ENCODE results near the gene ENTPD2. TPM values are rescaled to one million over a fixed set of nuclear protein-coding genes. Genes with fewer than 3 reads are reported as not detected.

ENTPD2 gene
- total RNA-seq, 4 donors from 2014 or later, result 2.4 to 11.5 TPM; not detected in 2

DNA sequence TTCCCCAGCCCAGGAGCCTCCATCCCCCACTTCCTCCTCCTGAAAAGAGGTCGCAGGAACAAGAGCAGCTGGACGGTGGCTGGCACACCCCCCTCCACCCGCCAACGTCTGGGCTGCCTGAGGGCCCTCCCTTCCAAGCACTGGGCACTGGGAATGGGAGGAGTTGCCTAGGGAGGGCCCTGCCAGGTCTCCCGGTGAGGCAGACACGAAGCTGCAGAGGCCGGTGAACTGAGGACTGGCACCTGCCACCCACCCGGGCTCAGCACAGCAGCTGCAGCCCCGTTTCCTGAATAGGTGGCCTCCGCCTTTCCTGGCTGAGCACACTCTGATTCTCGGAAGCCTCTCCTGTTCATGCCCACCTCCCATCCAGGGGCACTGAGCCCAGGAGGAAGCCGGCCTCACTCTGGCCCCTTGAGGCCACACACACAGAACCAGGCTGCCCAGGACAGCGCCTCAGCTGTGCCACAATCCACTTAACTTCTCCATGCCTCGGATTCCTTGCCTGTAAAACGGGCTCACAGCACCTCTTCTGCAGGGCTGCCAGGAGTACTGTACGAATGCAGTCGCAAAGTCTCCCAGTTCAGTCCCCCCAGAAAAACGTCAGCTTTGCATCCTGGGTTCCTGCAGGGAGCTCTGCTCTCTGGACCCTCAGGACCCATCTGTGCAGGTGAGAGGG is 9.2 kb downstream of the ENTPD2 start:
- Histone ChIP-seq H3K36me3 (no peaks in the 10 kb centered on the region), H3K27ac (peak overlapping the region; percentile 36 to 50), H3K27me3 (peaks cover 0 to 12% of the 10 kb centered on the region in 2 donors), H3K9me3 (no peaks in the 10 kb centered on the region), H3K4me1 (peaks cover 0 to 5% of the 10 kb centered on the region in 2 donors), H3K4me3 (peak overlapping the region; percentile 41 to 42)
- peak in 1 of 2 donors; percentile 52 for DNase-seq
- peak in 1 of 2 donors; percentile 15 for TF ChIP-seq POLR2A (IDR thresholded peaks at IDR 0.05)
- TF ChIP-seq, protein P1, sequence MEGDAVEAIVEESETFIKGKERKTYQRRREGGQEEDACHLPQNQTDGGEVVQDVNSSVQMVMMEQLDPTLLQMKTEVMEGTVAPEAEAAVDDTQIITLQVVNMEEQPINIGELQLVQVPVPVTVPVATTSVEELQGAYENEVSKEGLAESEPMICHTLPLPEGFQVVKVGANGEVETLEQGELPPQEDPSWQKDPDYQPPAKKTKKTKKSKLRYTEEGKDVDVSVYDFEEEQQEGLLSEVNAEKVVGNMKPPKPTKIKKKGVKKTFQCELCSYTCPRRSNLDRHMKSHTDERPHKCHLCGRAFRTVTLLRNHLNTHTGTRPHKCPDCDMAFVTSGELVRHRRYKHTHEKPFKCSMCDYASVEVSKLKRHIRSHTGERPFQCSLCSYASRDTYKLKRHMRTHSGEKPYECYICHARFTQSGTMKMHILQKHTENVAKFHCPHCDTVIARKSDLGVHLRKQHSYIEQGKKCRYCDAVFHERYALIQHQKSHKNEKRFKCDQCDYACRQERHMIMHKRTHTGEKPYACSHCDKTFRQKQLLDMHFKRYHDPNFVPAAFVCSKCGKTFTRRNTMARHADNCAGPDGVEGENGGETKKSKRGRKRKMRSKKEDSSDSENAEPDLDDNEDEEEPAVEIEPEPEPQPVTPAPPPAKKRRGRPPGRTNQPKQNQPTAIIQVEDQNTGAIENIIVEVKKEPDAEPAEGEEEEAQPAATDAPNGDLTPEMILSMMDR (IDR thresholded peaks at IDR 0.05), result no peak
- intact Hi-C loops (cut with DNase I; ENCODE audit: low total_unique reads), result no loop called here

DNA sequence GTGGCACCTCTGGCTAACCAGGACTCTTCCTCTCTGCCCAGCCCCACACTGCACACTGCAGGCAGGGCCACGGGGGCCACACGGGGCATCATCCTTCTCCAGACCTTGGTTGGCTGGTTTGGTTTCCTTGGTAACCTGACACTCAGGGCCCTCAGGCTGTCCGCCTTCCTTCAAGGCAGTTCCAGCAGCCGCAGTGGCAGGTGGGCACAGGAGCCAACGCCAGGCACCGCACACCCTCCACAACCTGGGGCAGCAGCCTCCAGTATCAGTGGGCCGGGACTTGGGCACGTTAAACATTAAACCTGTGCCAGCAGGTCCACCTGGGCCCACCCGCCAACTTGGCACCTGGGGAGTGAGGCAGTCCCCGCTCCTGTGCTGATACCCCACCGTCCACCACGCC is 9.8 kb downstream of the ENTPD2 start:
- H3K9me3 ChIP-seq, result no peaks in the 10 kb centered on the region
- H3K27me3 ChIP-seq, result peaks cover 0 to 6% of the 10 kb centered on the region in 2 donors
- H3K27ac ChIP-seq, result peak overlapping the region; percentile 36 to 50
- H3K4me3 ChIP-seq, result no peak overlapping the region
- no peak for DNase-seq
- intact Hi-C loops (cut with DNase I; ENCODE audit: low total_unique reads), result no loop called here
- H3K36me3 ChIP-seq, result no peaks in the 10 kb centered on the region
- H3K4me1 ChIP-seq, result peaks cover 0 to 5% of the 10 kb centered on the region in 2 donors
- TF ChIP-seq, protein P1 (IDR thresholded peaks at IDR 0.05), result no peak
- TF ChIP-seq POLR2A (IDR thresholded peaks at IDR 0.05), result no peak

DNA sequence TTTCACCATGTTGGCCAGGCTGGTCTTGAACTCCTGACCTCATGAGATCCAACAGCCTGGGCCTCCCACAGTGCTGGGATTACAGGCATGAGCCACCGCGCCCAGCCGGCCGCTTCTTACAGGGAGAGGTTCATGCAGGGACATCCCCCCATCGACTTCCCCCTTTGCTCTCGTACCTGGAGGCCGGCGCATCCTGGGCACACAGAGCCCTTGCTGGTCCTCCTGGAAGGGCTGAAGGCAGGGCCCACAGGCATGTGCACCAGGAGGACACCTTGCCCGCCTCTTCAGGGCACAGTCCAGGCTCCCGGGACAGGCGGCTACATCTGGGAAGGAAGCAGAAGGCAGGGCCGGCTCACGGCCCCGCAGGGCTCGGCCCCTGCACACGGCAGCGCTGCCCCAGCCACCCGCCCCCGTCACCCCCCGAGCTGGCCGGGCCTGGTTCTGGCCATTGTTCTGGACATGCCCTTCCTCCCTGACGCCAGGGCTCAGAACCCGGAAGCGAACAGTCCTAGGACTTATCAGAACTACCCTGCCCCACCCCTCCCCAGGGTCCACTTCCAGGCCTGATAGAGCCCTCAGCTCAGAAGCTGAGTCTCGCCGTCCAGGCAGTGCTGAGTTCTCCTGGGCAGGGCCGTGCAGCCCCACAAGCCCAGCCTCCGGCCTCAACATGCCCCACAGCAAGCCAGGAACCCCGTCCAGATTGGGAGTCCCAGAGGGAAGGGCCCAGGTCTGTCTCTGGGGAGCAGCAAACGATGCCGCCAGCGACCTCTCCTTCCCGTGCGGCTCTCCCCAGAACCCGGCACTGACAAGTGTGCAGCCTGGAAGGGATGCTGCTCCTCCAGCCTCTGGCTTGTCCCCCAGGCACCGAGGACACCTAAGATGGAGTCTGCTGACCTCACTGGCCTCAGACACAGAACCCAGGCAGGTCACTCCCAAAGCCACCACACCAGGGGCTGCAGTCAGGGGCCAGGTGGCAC is 10.8 kb downstream of the ENTPD2 start:
- Histone ChIP-seq H3K9me3 (no peaks in the 10 kb centered on the region), H3K27ac (peak overlapping the region; percentile 36 to 50), H3K4me3 (no peak overlapping the region), H3K27me3 (no peaks in the 10 kb centered on the region), H3K36me3 (no peaks in the 10 kb centered on the region), H3K4me1 (peaks cover 0 to 5% of the 10 kb centered on the region in 2 donors)
- intact Hi-C loops (cut with DNase I; ENCODE audit: low total_unique reads), result no loop called here
- peak in 1 of 2 donors; percentile 68 for DNase-seq
- TF ChIP-seq, protein P1 (IDR thresholded peaks at IDR 0.05), result no peak
- peak in 1 of 2 donors; percentile 13 for TF ChIP-seq POLR2A (IDR thresholded peaks at IDR 0.05)

DNA sequence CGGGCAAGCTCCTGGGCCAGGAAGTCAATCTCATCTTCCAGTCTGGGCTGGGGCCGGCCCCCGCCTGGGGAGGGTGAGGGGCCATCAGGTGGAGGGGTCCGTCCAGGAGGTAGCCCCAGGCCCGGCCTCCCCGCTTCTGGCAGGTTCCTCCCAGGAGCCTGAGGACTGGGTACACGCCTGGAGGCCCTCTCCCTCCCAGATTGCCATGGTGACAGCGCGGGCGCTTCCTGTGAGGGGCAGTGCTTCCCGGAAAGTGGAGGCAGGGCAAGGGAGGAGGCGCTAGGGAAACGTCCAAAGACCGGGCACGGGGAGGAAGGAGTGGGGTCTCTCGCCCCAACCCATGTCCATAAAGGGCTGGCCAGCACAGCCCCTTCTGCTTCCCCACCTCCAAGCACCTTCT is 12.7 kb downstream of the ENTPD2 start:
- Histone ChIP-seq H3K4me1 (peaks cover 0 to under 1% of the 10 kb centered on the region in 2 donors), H3K9me3 (no peaks in the 10 kb centered on the region), H3K36me3 (no peaks in the 10 kb centered on the region), H3K4me3 (no peak overlapping the region), H3K27me3 (no peaks in the 10 kb centered on the region), H3K27ac (no peak overlapping the region)
- no peak for TF ChIP-seq POLR2A (IDR thresholded peaks at IDR 0.05)
- TF ChIP-seq, protein P1 (IDR thresholded peaks at IDR 0.05), result no peak
- DNase-seq, result no peak
- intact Hi-C loops (cut with DNase I; ENCODE audit: low total_unique reads), result no loop called here

DNA sequence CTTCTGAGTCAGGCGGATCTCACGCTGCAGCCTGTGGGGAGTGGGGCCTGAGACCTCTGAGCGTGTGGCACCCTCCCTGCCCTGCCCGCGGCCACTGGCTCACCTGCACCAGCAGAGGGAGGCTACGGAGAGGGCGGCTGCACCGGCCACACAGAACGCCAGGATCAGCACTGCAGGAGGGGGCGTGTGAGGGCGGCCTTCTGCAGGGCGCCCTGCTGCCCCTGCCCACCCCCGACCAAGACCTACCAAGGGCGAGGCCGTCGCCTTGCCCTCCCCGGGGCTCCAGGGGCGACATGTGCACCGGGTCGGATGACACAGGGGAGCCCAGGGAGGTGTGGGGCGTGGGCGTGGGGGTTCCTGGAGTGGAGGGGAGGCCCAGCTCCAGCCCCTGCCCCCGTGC is 13.3 kb downstream of the ENTPD2 start:
- Histone ChIP-seq H3K27me3 (no peaks in the 10 kb centered on the region), H3K36me3 (no peaks in the 10 kb centered on the region), H3K4me1 (no peaks in the 10 kb centered on the region), H3K4me3 (no peak overlapping the region), H3K27ac (no peak overlapping the region), H3K9me3 (no peaks in the 10 kb centered on the region)
- no peak for DNase-seq
- intact Hi-C loops (cut with DNase I; ENCODE audit: low total_unique reads), result no loop called here
- no peak for TF ChIP-seq POLR2A (IDR thresholded peaks at IDR 0.05)
- TF ChIP-seq, protein P1 (IDR thresholded peaks at IDR 0.05), result no peak

All from uterus (tissue), 4 donors.